Testis (tissue), 2 donors: ENCODE data around the gene TMCC3.

Experiments
- CTCF ChIP-seq, 3 experiments: fragments of 450-650 bp in 2 of 3; fragments of 200-600 bp in 1 of 3; sonication (generic) in 1 of 3; IDR thresholded peaks; one replicate each; pipeline ENCODE4 v1.5.1; 2016 to 2019; ENCODE audit warnings: antibody characterized with exemption in 3 of 3, mild to moderate bottlenecking in 2 of 3, moderate library complexity in 1 of 3
- POLR2A ChIP-seq: fragments of 450-650 bp; IDR thresholded peaks from one replicate; pipeline ENCODE4 v1.6.1; 2017; ENCODE audit warnings: antibody characterized with exemption, mild to moderate bottlenecking, moderate library complexity

DNA sequence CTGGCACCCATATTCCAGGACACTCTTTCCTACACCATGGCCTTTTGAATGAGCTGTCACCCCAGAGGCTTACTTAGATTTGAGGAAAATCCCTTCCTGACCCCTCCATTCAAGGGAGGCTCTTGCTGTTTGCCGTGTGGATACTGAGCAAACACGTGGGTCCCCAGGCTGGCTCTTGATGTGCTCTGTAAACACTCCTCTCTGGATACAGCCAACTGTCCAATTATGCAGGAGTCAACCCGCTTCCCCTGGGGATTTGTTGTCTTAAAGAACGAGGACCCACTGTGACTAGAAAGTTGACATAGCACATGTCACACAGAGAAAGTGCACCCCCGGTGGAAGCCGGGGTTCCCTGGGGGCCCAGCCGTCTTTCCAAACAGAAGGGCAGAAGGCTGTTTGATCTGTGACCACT lies 114.8 kb downstream of the TMCC3 start:
- TF ChIP-seq CTCF (IDR thresholded peaks at IDR 0.05): no peak
- no peak for TF ChIP-seq POLR2A
